Cardiac muscle cell (in vitro differentiated cells and primary cell): ENCODE measurements around the gene DEF6. TPM values are rescaled to one million over a fixed set of nuclear protein-coding genes. Genes with fewer than 3 reads are reported as not detected.

Experiments used
- DNase-seq, 2 donors: peaks; one replicate each; pipeline versions ENCODE4 v3.0.0 to v3.0.0-alpha.2; 2010 to 2017; ENCODE audit warnings: low read depth in 1 of 2, low spot score in 1 of 2
- H3K27ac ChIP-seq: fragments of 200-600 bp; sonication (generic); 2 replicates; pipeline ENCODE4 v1.5.1; 2016
- H3K27me3 ChIP-seq: fragments of 200-600 bp; sonication (generic); 2 replicates; pipeline ENCODE4 v1.6.0; 2016; ENCODE audit warnings: control low read depth
- H3K36me3 ChIP-seq: fragments of 200-600 bp; sonication (generic); 2 replicates; pipeline ENCODE4 v1.5.1; 2016; ENCODE audit warnings: control low read depth
- H3K4me1 ChIP-seq: fragments of 200-600 bp; sonication (generic); 2 replicates; pipeline ENCODE4 v1.8.1; 2017; ENCODE audit warnings: low read depth, mild to moderate bottlenecking, mixed run types
- H3K4me3 ChIP-seq: fragments of 200-600 bp; sonication (generic); 2 replicates; pipeline ENCODE4 v1.5.1; 2016; ENCODE audit warnings: mild to moderate bottlenecking
- H3K9me3 ChIP-seq: fragments of 200-600 bp; sonication (generic); 2 replicates; pipeline ENCODE4 v1.5.1; 2017; ENCODE audit warnings: low read depth, mild to moderate bottlenecking, control low read depth
- polyA plus RNA-seq: library from polyadenylated mRNA; unstranded; fragments of >200 nt; fragmentation: Nextera tagmentation; extraction: Ambion mirVana; gene quantifications from 2 replicates; pipeline ENCODE4 v1.2.1, GENCODE V29; 2016
- total RNA-seq: library from RNA; depleted of rRNA; stranded (reverse); fragments of >200 nt; gene quantifications from 2 replicates; pipeline ENCODE4 v1.2.3, GENCODE V29; 2016
- TF ChIP-seq, protein P1 (sequence below): IDR thresholded peaks from 2 replicates; pipeline ENCODE4 v1.5.1; 2012; ENCODE audit warnings: low read depth, mild to moderate bottlenecking, low read length

DEF6 gene
- total and polyA plus RNA-seq, 2 experiments from 2014 or later, result 2.3 to 9.2 TPM

GRCh38 chr6:35258336-35258735 lies 39.3 kb upstream of the DEF6 start:
- Histone ChIP-seq H3K9me3 (no peaks in the 10 kb centered on the region), H3K27me3 (no peaks in the 10 kb centered on the region), H3K36me3 (no peaks in the 10 kb centered on the region), H3K4me1 (peaks cover 18% of the 10 kb centered on the region), H3K4me3 (peak overlapping the region; percentile 55), H3K27ac (peak overlapping the region; percentile 90)
- DNase-seq, result no peak
- TF ChIP-seq, protein P1, sequence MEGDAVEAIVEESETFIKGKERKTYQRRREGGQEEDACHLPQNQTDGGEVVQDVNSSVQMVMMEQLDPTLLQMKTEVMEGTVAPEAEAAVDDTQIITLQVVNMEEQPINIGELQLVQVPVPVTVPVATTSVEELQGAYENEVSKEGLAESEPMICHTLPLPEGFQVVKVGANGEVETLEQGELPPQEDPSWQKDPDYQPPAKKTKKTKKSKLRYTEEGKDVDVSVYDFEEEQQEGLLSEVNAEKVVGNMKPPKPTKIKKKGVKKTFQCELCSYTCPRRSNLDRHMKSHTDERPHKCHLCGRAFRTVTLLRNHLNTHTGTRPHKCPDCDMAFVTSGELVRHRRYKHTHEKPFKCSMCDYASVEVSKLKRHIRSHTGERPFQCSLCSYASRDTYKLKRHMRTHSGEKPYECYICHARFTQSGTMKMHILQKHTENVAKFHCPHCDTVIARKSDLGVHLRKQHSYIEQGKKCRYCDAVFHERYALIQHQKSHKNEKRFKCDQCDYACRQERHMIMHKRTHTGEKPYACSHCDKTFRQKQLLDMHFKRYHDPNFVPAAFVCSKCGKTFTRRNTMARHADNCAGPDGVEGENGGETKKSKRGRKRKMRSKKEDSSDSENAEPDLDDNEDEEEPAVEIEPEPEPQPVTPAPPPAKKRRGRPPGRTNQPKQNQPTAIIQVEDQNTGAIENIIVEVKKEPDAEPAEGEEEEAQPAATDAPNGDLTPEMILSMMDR, result no peak

GRCh38 chr6:35258858-35259193 lies 38.8 kb upstream of the DEF6 start:
- TF ChIP-seq, protein P1, result peak; percentile 23
- DNase-seq, result peak; percentile 62 to 76
- H3K4me1 ChIP-seq, result peaks cover 23% of the 10 kb centered on the region
- peak overlapping the region; percentile 90 for H3K27ac ChIP-seq
- H3K9me3 ChIP-seq, result no peaks in the 10 kb centered on the region
- H3K27me3 ChIP-seq, result no peaks in the 10 kb centered on the region
- H3K36me3 ChIP-seq, result no peaks in the 10 kb centered on the region
- H3K4me3 ChIP-seq, result peak overlapping the region; percentile 55

GRCh38 chr6:35259194-35259947 lies 38.2 kb upstream of the DEF6 start, which contains the start of gene ZNF76:
TSS of gene ZNF76 (plus strand) at chr6:35259735. CDS start at chr6:35281152, 21,417 bp downstream.
- Histone ChIP-seq H3K9me3 (no peaks in the 10 kb centered on the region), H3K36me3 (no peaks in the 10 kb centered on the region), H3K4me3 (peak within 1 kb of the TSS; percentile 55), H3K4me1 (peaks cover 28% of the 10 kb centered on the region), H3K27ac (peak within 1 kb of the TSS; percentile 90), H3K27me3 (no peaks in the 10 kb centered on the region)
- TF ChIP-seq, protein P1, result peak; percentile 0
- DNase-seq, result peak; percentile 98

DNA sequence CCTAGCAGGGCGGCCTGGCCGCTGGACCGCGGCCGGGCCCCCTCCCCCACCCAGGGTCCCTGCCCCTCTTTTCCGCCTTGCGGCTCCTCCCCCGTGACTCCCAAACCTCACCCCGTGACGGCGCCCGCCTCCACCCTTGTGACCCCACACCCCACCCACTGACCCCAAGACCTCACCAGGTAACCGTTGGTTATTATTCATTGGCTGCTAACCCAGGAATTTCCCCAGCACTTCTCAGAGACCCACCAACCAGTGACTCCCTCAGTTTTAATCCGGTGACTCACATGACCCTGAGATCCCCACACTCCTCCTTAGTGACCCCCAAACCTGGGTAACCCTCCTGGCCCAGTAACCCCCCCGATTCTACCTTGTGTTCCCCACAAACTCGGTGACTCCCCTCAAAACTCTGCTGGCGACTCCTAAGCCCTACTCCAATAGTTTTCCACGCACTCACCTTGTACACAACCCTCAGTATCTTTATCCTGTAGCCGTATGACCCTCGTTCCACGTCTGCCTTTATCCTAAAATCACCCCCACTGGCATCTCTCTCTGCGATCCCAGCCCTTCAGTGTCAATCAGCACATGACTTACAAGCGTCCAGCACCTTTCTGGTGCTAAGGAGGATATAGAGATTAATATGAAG lies 37.5 kb upstream of the DEF6 start:
- no peaks in the 10 kb centered on the region for H3K27me3 ChIP-seq
- no peaks in the 10 kb centered on the region for H3K36me3 ChIP-seq
- H3K4me3 ChIP-seq, result peak overlapping the region; percentile 55
- TF ChIP-seq, protein P1, result no peak
- peak; percentile 64 to 78 for DNase-seq
- peak overlapping the region; percentile 90 for H3K27ac ChIP-seq
- H3K9me3 ChIP-seq, result no peaks in the 10 kb centered on the region
- peaks cover 35% of the 10 kb centered on the region for H3K4me1 ChIP-seq

DNA sequence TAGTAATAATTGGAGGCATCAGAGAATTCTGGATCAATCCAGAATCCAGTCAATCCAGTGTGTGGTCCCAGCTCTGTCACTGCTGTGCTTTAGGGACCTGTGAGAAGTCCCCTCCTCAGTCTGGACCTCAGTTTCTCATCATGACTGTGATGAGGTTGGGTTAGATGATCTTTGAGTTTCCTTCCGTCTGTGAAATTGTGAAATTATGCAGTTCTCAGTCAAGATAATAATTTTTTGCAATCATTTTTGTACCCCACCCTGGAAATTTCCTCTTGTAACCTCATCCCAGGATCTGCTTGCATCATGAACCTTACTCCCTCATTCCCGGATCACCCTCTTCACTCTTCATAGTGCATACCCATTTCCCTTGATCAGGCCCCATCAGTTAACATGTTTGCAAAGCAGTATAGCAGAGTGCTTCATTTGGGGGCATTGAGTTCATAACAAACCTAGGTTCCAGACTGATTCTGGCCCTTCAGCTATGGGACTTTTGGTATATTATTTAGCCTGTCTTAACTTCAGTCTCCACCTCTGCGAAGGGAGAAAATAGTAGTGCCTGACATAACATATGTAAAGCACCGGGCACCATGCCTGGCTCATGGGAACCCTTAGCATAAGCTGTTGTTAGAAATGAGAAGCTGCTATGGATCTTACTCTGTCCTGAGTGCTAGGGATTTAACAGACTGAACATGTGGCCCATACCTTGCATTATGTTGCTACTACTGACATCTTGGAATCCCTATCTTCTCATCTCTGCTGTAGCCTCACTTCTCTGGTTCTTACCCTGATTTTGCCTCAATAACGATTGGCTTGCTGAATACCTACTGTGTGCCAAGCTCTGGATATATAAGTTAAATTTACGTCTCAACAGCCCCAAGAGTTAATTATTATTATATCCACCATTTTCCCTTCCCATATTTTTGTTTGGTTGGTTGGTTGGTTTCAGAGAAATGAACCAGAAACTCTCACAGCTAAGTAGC lies 36.7 kb upstream of the DEF6 start:
- Histone ChIP-seq H3K36me3 (no peaks in the 10 kb centered on the region), H3K4me3 (peak overlapping the region; percentile 55), H3K27ac (peak overlapping the region; percentile 90), H3K9me3 (no peaks in the 10 kb centered on the region), H3K27me3 (no peaks in the 10 kb centered on the region), H3K4me1 (peaks cover 44% of the 10 kb centered on the region)
- DNase-seq, result peak in 1 of 2 donors; percentile 8
- TF ChIP-seq, protein P1, result no peak
